ENCODE data around the gene PPP6R1.
"Not testable (repeated sequence)": the region's sequence is repeated elsewhere in the genome, so short reads cannot be mapped to it uniquely, and the experiment has no call there.

Gene PPP6R1

GRCh38 chr19:55228403-55229031 is 30.3 kb downstream of the PPP6R1 start, which contains the start of gene TMEM86B:
TMEM86B (minus strand) TSS chr19:55228763; CDS start chr19:55228741, 22 bp downstream.
- no peak for TF ChIP-seq CTCF (IDR thresholded peaks at IDR 0.05; ENCODE audit: extremely low read depth, missing control alignments)
- DNase-seq (ENCODE audit: low spot score), result no peak

GRCh38 chr19:55228015-55228391 is 30.8 kb downstream of the PPP6R1 start:
- no peak for DNase-seq (ENCODE audit: low spot score)
- TF ChIP-seq CTCF (IDR thresholded peaks at IDR 0.05; ENCODE audit: extremely low read depth, missing control alignments), result no peak

GRCh38 chr19:55227241-55228014 is 31.4 kb downstream of the PPP6R1 start:
- no peak for TF ChIP-seq CTCF (IDR thresholded peaks at IDR 0.05; ENCODE audit: extremely low read depth, missing control alignments)
- DNase-seq (ENCODE audit: low spot score), result no peak

- TF ChIP-seq CTCF (IDR thresholded peaks at IDR 0.05; ENCODE audit: extremely low read depth, missing control alignments), result no peak
- DNase-seq (ENCODE audit: low spot score), result no peak
Observed at GRCh38 chr19:55226788-55227187, 32.0 kb downstream of the PPP6R1 start.

- no peak for TF ChIP-seq CTCF (IDR thresholded peaks at IDR 0.05; ENCODE audit: extremely low read depth, missing control alignments)
- no peak for DNase-seq (ENCODE audit: low spot score)
Observed at GRCh38 chr19:55226273-55226672, 32.5 kb downstream of the PPP6R1 start.

- TF ChIP-seq CTCF (IDR thresholded peaks at IDR 0.05; ENCODE audit: extremely low read depth, missing control alignments), result no peak
- DNase-seq (ENCODE audit: low spot score), result no peak
Observed at GRCh38 chr19:55225415-55225958, 33.3 kb downstream of the PPP6R1 start.

GRCh38 chr19:55224679-55225414 is 34.0 kb downstream of the PPP6R1 start:
- not testable (repeated sequence) for DNase-seq (ENCODE audit: low spot score)
